HuH-7 (cell line): ENCODE results near the gene COA1.
A peak's percentile ranks its signal among the peaks of the same experiment; 100 is the strongest.
"Not testable (repeated sequence)": the region's sequence is repeated elsewhere in the genome, so short reads cannot be mapped to it uniquely, and the experiment has no call there.

ENCODE experiments used
- DNase-seq: peaks from one replicate; pipeline ENCODE4 v3.0.0; 2011; ENCODE audit warnings: low spot score

COA1 gene

DNA sequence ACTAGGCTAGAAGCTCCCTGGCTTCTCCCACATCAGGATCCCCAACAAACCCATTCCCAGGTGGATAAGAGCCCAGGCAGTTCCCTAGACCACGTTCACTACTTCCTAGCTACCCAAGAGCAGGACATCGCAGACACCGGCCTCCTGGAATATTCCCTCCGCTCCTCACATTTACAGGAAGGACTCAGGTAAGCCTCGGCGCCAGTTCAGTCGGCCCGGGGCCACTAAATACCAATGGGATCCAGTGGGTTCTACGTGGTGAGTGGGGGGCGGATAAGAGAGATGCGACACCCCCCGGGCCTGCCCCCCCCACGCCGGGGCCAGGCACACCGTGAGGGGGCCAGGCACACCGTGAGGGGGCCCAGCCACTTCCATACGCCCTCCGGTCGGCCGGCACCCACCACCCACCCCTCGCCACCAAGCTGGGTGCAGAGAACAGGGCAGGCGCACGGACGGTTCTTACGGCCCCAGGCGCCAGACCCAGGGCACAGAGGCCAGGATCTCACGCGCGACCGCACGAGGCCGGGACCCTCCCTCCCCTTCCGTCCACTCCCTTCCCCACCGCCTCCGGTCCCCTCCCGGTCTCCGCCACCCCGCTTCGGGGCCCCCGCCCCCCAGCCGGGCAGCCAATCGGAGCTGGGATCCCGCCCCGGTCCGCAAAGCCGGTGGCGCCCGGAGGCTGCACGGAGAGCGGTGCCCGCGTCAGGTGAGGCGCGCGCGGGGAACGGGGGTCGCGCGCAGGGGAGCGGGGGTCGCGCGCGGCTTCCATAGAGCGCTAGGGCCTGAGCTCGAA lies 28.9 kb upstream of the COA1 start, which contains the start of gene BLVRA:
Gene BLVRA, plus strand, starts transcription at position 652 of the 793 bp plus-strand sequence. CDS start 12,479 bp downstream, outside the sequence.
- peak; percentile 84 for DNase-seq

DNA sequence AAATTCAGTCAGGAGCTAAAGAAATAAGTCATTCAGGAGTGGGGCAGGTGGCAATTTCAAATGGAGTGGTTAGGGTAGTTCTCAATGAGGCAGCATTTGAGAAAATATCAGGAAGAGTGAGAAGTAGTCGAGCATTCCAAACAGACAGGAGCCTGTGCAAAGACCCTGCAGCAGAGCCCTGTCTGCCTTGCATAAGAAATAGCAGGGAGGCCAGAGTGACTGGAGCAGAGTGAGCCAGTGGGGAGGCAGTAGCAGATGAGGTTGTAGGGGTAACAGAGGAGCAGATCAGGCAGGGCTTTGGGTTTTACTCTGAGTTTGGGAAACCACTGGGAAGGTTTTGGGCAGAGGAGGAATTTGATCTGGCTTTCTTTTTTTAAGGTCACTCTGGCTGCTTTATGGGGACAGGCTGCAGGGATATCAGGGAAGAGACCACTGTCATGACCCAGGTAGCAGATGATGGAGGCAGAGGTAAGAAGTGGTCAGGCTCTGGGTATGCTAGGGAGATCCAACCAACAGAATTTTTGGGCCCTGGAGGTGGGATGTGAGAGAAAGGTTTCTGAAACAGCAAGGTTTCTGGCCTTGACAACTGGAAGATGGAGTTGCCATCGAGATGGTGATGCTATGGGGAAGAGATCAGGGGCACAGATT lies 27.9 kb upstream of the COA1 start:
- DNase-seq, result no peak

DNA sequence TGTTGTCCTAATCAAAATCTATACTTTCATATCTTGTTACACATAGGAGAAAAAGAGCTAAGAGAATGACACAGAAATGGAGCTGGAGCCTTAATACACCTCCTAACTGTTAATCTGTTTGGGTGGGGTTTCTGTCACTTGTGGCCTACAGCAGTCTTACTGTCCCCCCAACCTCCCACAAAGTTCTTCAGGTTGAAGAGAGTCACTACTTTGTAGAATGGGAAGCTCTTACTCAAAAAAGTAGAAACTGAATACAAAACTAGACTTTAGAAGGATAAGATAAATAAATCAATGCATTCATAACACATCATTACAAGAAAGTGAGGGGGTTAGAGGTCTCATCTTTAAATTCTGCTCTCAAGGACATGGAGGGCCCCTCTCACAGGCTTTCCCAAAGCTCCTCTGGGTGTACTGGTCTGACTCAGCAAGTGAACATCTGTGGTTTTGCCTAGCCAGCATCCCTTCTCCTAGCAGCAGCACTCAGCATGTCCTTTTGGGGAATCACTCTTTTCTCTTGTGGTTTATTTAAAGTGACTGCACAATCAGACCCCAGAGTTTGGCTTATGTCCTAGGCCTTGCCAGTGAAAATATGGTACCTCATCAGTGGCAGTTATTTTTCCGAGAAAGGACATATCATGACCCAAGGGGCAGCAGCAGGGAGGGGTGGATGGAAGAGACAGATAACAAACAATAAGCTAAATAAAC lies 27.2 kb upstream of the COA1 start:
- DNase-seq, result no peak

DNA sequence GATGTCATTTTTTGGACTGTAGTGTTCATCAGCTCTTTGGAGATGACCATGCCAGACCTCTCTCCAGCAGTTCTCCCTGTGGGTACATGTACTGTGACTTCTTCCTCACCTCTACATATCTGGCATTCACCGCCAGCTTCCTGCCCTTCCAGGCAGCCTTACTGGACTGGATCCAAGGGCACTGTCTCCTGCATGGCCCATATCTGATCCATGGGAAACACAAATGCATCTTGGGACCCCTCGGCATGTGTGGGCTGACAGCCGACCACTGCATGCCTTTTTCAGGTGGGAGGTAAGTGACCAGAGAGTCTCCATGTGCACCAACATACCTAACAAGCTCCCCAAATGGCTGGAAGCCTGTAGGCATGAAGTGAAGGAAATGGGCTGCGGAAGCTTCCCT lies 25.3 kb upstream of the COA1 start:
- no peak for DNase-seq

DNA sequence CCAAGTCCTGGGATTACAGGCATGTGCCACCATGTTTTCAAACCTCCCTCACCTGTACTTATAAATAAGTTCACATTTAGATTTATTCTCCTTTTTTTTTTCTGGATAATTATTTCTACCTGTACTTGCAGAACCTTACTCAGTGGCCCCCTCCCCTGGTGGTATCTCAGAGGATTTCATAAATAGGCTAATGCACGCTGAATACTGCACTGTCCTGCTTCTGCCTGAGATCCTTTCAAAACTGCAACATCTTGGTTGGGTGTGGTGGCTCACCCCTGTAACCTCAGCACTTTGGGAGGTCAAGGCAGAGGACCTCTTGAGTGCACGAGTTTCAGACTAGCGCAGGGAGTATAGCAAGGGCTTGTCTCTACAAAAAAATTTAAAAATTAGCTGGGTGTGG lies 24.5 kb upstream of the COA1 start:
- DNase-seq, result no peak

DNA sequence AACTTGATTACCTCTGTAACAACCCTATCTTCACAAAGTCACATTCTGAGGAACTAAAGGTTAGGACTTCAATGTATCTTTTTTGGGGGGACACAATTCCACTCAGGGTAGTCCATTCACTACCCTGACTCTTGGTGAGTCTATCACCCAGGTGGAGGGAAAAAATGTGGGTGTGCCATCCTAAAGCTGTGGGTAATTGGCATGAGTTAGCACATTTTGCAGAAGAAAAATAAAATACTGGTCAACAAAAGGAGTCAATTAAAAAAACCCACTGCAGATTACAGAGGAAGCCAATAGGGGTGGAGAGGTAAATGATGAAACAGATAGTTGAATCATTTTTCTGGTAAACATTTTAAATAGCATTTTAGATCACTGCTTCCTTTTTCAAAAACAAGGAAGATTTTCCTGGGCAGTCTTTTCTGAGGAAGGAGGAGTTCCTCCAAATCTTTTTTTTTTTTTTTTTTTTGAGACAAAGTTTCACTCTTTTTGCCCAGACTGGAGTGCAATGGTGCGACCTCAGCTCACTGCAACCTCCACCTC lies 24.0 kb upstream of the COA1 start:
- no peak for DNase-seq

DNA sequence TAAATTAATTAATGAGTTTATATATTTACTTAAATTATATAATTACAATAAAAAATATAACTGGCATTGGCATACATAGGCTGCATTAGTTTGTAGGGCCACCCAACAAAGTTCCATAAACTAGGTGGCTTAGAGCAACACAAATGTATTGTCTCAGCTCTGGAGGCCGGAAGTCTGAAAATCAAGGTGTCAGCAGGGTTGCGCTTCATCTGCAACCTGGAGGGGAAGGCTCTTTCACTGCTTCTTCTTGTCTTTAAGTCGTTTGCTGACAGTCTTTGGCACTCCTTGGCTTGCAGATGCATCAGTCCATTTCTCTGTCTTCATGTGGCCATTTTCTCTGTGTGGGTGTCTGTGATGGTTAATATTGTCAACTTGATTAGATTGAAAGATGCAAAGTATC lies 23.1 kb upstream of the COA1 start:
- DNase-seq, result no peak

DNA sequence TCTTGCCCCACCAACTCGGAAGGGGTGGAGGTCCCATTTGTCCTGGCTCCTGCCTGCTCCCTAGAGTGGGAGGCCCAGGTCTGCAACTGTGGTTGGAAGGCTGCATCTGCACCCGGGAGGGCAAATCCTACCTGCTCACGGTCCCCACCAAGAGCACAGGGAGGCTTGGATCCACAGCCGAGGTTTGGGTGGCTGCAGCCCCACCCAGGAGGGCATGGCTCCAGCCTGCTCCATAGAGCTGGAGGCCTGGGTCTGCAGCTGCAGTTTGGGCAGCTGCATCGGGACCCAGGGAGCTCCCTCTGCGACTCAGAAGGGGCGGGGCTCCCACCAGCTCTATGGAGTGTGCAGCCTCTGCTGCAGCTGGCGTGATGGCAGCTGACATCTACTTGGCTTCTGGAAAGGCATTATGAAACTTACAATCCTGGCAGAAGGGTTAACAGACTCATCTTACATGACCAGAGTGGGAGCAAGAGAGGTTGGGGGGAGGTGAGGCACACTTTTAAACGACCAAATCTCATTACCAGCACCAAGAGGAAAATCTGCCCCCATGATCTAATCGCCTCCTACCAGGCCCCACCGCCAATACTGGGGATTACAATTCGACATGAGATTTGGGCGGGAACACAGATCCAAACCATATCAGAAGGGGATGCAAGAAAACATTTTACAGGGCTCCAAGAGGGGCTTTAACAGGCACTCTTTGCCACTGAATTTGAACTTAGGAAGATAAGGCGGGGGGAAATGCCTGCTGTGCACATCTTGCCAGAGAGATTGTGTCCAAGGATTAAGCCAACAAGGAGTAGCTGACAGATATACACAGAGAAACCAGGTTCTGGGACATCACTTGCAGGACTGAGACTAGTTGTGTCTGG lies 20.9 kb upstream of the COA1 start:
- DNase-seq, result no peak

DNA sequence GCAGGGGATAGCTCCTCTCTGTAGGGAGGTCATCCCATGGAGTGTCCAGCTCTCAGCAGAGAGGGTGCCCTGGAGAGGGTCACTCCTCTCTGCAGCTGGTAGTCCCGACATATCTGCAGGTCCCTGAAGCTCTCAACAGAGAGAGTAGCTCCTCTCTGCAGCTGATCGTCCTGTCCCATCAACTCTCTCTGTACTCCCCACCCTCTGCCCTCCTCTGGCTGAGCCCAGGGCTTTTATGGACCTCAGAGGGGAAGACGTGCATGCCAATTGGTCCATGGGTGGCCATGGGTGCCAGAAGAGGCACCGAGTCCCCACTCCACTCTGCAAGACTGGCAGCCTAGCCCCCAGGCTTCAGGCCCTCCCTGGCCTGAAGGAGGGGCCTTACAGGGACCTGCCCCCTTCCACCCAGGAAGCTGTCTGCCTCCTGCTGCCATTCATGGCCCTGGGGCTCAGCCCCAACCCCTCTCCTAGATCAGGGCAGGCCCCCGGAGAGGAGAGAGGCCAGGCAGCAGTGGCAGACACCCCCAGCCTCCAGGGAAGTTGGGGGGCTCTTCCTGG lies 20.1 kb upstream of the COA1 start:
- DNase-seq, result no peak

DNA sequence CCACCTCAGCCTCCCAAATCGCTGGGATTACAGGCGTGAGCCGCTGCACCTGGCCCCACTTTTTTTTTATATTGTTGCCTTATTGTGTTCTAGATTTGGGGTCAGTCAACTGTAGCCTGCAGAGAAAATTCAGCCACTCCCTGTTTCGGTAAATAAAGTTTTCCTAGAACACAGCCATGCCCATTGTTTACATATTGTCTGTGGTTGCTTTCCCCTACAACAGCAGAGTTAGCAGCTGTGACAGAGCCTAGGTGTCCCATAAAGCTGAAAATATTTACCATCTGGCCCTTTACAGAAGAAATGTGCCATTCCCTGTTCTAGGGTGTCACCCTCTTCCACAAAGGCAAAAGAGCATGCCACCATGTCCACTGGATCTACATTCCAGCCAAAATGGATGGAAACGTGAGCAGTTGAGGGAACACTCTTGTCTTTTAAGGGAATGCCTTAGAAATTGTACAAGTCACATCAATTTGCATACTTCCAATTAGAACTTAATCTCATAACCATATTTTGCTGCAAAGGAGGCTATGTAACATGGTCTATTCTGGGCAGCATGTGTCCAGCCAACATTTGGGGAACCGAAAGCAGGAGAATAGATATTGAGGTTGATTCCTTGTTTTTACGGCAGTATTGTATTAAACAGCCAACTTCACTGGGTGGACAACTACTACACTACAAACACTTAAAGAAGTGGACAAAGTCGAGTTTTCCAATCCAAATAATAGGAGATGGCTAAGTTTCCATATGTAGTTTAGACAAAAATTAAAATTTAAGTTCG lies 18.2 kb upstream of the COA1 start:
- DNase-seq, result no peak

DNA sequence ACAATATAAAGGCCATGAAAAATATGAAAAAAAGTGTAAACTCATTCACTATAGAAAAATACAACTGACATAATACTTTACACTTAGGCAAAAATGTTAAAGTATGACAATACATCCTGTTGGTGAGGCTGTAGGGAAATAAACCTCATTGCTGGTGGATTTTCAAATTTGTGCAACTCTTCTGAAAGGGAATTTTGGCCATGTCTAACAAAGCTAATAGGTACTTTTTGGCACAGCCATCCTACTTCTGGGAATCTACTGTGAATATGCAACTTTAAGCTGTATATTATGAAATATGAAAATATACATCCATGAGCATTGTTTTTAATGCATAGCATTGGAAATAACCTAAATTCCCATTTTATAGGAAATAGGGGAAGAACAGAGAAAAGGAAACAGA lies 13.4 kb upstream of the COA1 start:
- DNase-seq, result no peak

DNA sequence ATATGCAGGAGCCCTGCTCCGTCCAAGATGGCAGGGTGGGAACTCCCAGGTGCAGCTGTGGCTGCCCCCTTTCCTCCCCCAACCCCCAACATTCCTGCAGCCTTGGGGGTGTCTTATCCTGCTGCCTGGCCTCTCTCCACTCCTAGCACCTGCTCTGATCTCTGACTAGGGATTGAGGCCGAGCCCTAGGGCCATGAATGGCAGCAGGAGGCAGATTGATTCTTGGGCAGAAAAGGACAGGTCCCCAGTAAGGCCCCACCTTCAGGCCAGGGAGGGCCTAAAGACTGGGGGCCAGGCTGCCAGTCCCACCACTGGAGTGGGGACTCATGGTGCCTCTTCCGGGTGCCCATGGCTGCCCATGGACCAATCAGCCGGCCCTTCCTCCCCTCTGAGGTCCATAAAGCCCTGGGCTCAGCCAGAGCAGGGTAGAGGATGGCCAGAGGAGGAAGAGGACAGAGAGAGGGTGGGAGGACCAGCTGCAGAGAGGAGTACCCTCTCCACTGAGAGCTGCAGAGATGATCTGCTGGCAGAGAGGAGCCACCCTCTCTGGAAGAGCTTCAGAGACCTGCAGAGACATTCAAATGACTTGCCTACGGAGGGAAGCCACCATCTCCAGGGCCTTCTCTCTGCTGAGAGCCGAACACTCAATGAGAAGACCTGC lies 8.3 kb upstream of the COA1 start:
- DNase-seq, result no peak

DNA sequence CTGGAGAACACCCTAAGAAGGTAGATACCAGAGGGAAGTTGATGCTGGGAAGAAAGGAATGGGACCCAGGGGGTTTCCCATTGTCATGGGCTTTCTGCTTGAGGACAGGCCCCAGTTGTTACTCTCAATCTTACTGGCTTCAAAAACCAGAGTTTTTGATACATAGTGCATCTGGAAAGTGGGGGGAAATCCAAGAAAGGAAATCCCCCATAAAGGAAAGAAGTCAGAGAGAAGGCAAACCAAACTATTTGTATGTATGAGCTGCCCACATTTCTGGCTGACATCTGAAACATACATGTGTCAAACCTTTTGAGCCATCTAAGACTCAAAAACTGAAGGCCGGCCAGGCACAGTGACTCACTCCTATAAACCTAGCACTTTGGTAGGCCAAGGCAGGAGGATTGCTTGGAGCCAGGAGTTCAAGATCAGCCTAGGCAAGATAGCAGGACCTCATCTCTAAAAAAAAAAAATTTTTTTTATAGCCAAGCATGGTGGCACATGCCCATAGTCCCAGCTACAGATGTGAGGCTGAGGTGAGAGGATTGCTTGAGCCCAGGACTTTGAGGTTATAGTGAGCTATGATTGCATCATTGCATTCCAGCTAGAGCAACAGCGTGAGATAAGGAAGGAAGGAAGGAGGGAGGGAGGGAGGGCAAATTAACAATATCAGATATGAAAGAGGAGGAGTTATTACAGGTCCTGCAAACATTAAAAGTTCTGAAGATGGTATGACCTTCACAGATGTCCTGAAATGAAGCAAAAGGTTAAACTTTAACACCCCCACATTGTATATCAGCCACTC lies 6.7 kb upstream of the COA1 start:
- peak; percentile 29 for DNase-seq

DNA sequence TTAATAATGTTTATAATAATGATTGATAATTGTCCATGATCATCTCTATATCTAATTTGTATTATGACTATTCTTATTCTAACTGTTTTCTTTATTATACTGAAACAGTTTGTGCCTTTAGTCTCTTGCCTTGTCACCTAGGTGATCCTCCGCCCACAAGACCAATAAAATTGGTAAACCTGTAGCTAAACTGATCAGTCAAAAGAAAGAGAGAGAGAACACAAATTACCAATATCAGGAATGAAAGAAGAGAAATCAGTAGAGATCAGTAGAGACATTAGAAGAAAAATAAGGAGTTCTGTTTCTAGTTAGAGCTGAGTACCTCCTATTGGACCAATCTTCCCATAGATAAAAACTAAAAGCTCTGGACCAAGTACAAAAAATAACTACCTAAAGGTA lies 6.1 kb upstream of the COA1 start:
- DNase-seq, result no peak

DNA sequence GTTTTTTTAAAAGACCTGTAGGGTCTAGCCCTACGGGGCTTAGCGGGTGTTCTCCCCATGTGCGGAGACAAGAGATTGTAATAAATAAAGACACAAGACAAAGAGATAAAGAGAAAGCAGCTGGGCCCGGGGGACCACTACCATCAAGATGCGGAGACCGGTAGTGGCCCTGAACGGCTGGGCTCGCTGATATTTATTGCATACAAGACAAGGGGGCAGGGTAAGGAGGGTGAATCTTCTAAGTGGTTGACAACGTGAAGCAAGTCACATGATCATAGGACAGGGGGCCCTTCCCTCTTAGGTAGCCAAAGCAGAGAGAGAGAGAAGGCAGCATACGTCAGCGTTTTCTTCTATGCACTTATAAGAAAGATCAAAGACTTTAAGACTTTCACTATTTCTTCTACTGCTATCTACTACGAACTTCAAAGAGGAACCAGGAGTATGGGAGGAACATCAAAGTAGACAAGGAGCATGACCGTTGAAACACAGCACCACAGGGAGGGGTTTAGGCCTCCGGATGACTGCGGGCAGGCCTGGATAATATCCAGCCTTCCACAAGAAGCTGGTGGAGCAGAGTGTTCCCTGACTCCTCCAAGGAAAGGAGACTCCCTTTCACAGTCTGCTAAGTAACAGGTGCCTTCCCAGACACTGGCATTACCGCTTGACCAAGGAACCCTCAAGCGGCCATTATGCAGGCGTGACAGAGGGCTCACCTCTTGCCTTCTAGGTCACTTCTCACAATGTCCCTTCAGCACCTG lies 5.4 kb upstream of the COA1 start:
- not testable (repeated sequence) for DNase-seq

DNA sequence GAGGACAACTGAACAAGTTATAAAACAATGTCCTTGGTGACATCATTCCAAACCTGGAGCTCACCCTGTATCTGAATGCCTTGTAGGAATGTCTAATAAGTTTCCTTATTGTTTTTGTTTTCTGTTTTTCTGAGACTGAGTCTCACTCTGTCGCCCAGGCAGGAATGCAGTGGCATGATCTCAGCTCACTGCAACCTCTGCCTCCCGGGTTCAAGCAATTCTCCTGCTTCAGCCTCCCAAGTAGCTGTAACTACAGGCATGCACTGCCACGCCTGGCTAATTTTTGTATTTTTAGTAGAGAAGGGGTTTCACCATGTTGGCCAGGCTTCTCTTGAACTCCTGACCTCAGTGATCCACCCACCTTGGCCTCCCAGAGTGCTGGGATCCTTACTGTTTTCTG lies 2.2 kb upstream of the COA1 start:
- DNase-seq, result not testable (repeated sequence)

DNA sequence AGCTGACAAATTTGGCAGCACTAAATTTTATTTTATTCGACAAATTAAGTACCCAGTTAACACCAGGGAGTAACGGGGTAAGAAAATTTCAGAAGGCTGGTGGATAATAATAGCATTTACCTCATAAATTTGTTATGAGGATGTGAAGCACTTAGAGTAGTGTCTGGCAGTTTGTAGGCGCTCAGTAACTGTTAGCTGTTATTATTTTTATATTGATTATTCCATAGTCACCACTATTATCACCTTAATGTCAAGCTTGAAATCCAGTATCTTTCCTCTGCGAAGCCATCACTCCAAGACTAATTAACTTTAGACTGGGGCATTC lies 563 bp upstream of the COA1 start:
- DNase-seq, result no peak

DNA sequence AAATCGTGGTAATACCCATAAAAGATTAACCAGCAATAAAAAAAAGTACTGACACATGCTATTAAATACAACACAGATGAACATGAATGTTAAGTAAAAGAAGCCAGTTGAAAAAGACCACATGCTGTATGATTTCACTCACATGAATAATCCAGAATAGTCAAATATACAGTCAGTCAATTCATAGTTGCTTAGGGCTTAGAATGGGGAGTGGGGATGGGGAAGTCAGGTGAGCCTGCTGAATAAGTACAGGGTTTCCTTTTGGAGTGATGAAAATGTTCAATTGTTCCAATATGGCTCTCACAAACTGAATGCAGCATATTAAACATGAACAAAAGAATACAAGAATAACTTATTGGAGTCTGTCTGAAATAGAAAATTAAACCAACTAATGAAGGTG lies 1.8 kb downstream of the COA1 start:
- DNase-seq, result no peak

DNA sequence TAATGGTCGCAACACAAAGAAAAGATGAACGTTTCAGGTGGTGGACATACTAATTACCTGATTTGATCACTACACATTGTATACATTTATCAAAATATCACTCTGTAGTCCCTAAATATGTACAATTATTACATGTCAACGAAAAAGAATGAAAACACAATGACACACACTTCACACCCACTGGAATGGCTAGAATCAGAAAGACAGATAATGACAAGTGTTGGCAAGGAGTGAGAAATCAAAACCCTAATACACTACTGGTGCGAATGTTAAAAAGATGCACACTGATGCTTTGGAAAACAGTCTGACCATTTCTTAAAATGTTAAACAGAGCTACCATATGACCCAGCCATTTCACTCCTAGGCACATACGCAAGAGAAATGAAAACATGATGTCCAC lies 2.3 kb downstream of the COA1 start:
- no peak for DNase-seq
